HL-60 (cell line): ENCODE results near the gene IL1R1.
"Not testable (repeated sequence)": the region's sequence is repeated elsewhere in the genome, so short reads cannot be mapped to it uniquely, and the experiment has no call there.

Experiments used
- CTCF ChIP-seq: IDR thresholded peaks from one replicate; pipeline ENCODE4 v1.5.1; 2011; ENCODE audit warnings: low read length, control low read depth, inconsistent platforms; ENCODE audit not compliant: insufficient read depth
- GABPA ChIP-seq: IDR thresholded peaks from 2 replicates; pipeline ENCODE4 v1.6.1; 2012; ENCODE audit warnings: low read depth

- TF ChIP-seq CTCF, GABPA: not testable (repeated sequence)
Measured at GRCh38 chr2:102102636-102102948, 40.0 kb upstream of the IL1R1 start.
